PC-9 (cell line): ENCODE measurements around the gene PLVAP.

Experiments used
- CTCF ChIP-seq: fragments of 200-600 bp; sonication (generic); conservative IDR thresholded peaks from 2 replicates; pipeline ENCODE4 v1.6.1; 2017; ENCODE audit warnings: mixed run types, antibody characterized with exemption, mild to moderate bottlenecking, moderate library complexity
- EZH2 ChIP-seq: fragments of 200-600 bp; sonication (generic); IDR thresholded peaks from 2 replicates; pipeline ENCODE4 v1.8.0; 2017; ENCODE audit warnings: antibody characterized with exemption, low read depth

GRCh38 chr19:17357078-17357666 is 20.0 kb downstream of the PLVAP start:
- TF ChIP-seq EZH2: no peak
- no peak for TF ChIP-seq CTCF
